Suppressor macrophage (primary cell): ENCODE measurements around the gene F8.

ENCODE experiments used
- DNase-seq, 4 experiments: peaks; one replicate each; pipeline ENCODE4 v3.0.0-alpha.2; 2020 to 2022

Gene F8

GRCh38 chrX:154812341-154813101 lies 210.0 kb downstream of the F8 start:
- no peak for DNase-seq

- no peak for DNase-seq
These were observed 212.4 kb downstream of the F8 start for GRCh38 chrX:154809939-154810665.

GRCh38 chrX:154806837-154807501 lies 215.6 kb downstream of the F8 start:
- DNase-seq: no peak

- DNase-seq: no peak
These were observed 216.8 kb downstream of the F8 start for GRCh38 chrX:154805696-154806091.

- DNase-seq: peak; percentile 75 to 92 (median 86)
These were observed 217.4 kb downstream of the F8 start, which contains the start of gene MPP1 for GRCh38 chrX:154804957-154805695. Gene MPP1, minus strand, starts transcription at chrX:154805485. Its CDS starts 112 bp downstream, at chrX:154805373.

GRCh38 chrX:154804261-154804956 lies 218.1 kb downstream of the F8 start:
- DNase-seq: peak in 1 of 4 experiments; percentile 29

GRCh38 chrX:154802947-154803346 lies 219.6 kb downstream of the F8 start:
- no peak for DNase-seq

GRCh38 chrX:154800478-154801210 lies 221.9 kb downstream of the F8 start:
- peak; percentile 56 to 82 (median 74) for DNase-seq

GRCh38 chrX:154799556-154800348 lies 222.8 kb downstream of the F8 start:
- peak in 1 of 4 experiments; percentile 29 for DNase-seq

- DNase-seq: no peak
These were observed 225.5 kb downstream of the F8 start for GRCh38 chrX:154797006-154797405.

GRCh38 chrX:154795016-154795415 lies 227.5 kb downstream of the F8 start:
- peak; percentile 24 to 74 (median 52) for DNase-seq

GRCh38 chrX:154793084-154793795 lies 229.3 kb downstream of the F8 start:
- no peak for DNase-seq

GRCh38 chrX:154791939-154792338 lies 230.6 kb downstream of the F8 start:
- DNase-seq: peak in 1 of 4 experiments; percentile 37

GRCh38 chrX:154791467-154791866 lies 231.1 kb downstream of the F8 start:
- no peak for DNase-seq
